NOMO-1 treated with DMSO at 0.1 percent for 48 hours (cell line): ENCODE results near the gene HELLS.
"Not testable (repeated sequence)": the region's sequence is repeated elsewhere in the genome, so short reads cannot be mapped to it uniquely, and the experiment has no call there.

Experiments
- DNase-seq: peaks from one replicate; lab custom pipeline; 2025; ENCODE audit not compliant: unreplicated experiment; lab: John Stamatoyannopoulos, UW

HELLS gene

GRCh38 chr10:94545391-94546048 is at the start of gene HELLS:
HELLS (plus strand) TSS chr10:94545788; CDS start chr10:94545922, 134 bp downstream.
- DNase-seq, result peak; percentile 61

- DNase-seq, result no peak
These were observed 49.6 kb upstream of the HELLS start for GRCh38 chr10:94496010-94496409.

- DNase-seq, result no peak
These were observed 48.9 kb upstream of the HELLS start for GRCh38 chr10:94496646-94497045.

- no peak for DNase-seq
These were observed 45.5 kb upstream of the HELLS start for GRCh38 chr10:94500063-94500462.

GRCh38 chr10:94521276-94522250 is 24.0 kb upstream of the HELLS start:
- DNase-seq, result no peak

- no peak for DNase-seq
These were observed 21.4 kb upstream of the HELLS start for GRCh38 chr10:94524146-94524545.

- no peak for DNase-seq
These were observed 20.9 kb upstream of the HELLS start for GRCh38 chr10:94524711-94525110.

- DNase-seq, result not testable (repeated sequence)
These were observed 14.0 kb upstream of the HELLS start for GRCh38 chr10:94531550-94531949.

- no peak for DNase-seq
These were observed 12.6 kb upstream of the HELLS start for GRCh38 chr10:94533027-94533426.

- not testable (repeated sequence) for DNase-seq
These were observed 3.3 kb upstream of the HELLS start for GRCh38 chr10:94542282-94542681.

GRCh38 chr10:94546049-94546900 is 687 bp downstream of the HELLS start:
- DNase-seq, result peak; percentile 38

- peak; percentile 14 for DNase-seq
These were observed 1.3 kb downstream of the HELLS start for GRCh38 chr10:94546901-94547185.

GRCh38 chr10:94549221-94549620 is 3.6 kb downstream of the HELLS start:
- DNase-seq, result no peak

GRCh38 chr10:94567714-94568307 is 22.2 kb downstream of the HELLS start:
- DNase-seq, result not testable (repeated sequence)

- DNase-seq, result no peak
These were observed 25.5 kb downstream of the HELLS start for GRCh38 chr10:94571081-94571480.

GRCh38 chr10:94571528-94571927 is 25.9 kb downstream of the HELLS start:
- DNase-seq, result no peak

GRCh38 chr10:94578790-94579189 is 33.2 kb downstream of the HELLS start:
- DNase-seq, result no peak

GRCh38 chr10:94583124-94583523 is 37.5 kb downstream of the HELLS start:
- DNase-seq, result no peak

- no peak for DNase-seq
These were observed 46.0 kb downstream of the HELLS start for GRCh38 chr10:94591461-94592205.
